Chondrocyte (in vitro differentiated cells): ENCODE measurements around the gene SHKBP1. TPM values are rescaled to one million over a fixed set of nuclear protein-coding genes. Genes with fewer than 3 reads are reported as not detected.

Source experiments
- DNase-seq: peaks from one replicate; pipeline ENCODE4 v3.0.0; 2021; ENCODE audit warnings: mixed read lengths, low spot score
- H3K27ac Mint-ChIP-seq: one replicate; pipeline ENCODE4 v1.8.0; 2021; ENCODE audit warnings: mild to moderate bottlenecking, moderate library complexity, mixed read lengths; ENCODE audit not compliant: unreplicated experiment
- H3K27me3 Mint-ChIP-seq: 2 replicates; pipeline ENCODE4 v1.8.0; 2021; ENCODE audit warnings: low read depth, mixed read lengths
- H3K36me3 Mint-ChIP-seq: 2 replicates; pipeline ENCODE4 v1.8.0; 2021; ENCODE audit warnings: low read depth, mixed read lengths
- H3K4me1 Mint-ChIP-seq: 2 replicates; pipeline ENCODE4 v1.8.0; 2021; ENCODE audit warnings: low read depth, mild to moderate bottlenecking, mixed read lengths
- H3K4me3 Mint-ChIP-seq: one replicate; pipeline ENCODE4 v1.8.0; 2021; ENCODE audit warnings: mild to moderate bottlenecking, moderate library complexity, mixed read lengths; ENCODE audit not compliant: unreplicated experiment
- H3K9me3 Mint-ChIP-seq: 2 replicates; pipeline ENCODE4 v1.8.0; 2021; ENCODE audit warnings: low read depth, mixed read lengths
- total RNA-seq: library from RNA; stranded (reverse); gene quantifications from 3 replicates; pipeline ENCODE4 v1.2.1, GENCODE V29; 2021
- TF ChIP-seq, protein P1 (sequence below): fragments of 200-600 bp; sonication (generic); IDR thresholded peaks from 2 replicates; pipeline ENCODE4 v1.5.0; 2021; ENCODE audit warnings: antibody characterized with exemption, mild to moderate bottlenecking, moderate library complexity

The SHKBP1 gene
- total RNA-seq, 1 donor from 2014 or later, result 46.8 TPM

DNA sequence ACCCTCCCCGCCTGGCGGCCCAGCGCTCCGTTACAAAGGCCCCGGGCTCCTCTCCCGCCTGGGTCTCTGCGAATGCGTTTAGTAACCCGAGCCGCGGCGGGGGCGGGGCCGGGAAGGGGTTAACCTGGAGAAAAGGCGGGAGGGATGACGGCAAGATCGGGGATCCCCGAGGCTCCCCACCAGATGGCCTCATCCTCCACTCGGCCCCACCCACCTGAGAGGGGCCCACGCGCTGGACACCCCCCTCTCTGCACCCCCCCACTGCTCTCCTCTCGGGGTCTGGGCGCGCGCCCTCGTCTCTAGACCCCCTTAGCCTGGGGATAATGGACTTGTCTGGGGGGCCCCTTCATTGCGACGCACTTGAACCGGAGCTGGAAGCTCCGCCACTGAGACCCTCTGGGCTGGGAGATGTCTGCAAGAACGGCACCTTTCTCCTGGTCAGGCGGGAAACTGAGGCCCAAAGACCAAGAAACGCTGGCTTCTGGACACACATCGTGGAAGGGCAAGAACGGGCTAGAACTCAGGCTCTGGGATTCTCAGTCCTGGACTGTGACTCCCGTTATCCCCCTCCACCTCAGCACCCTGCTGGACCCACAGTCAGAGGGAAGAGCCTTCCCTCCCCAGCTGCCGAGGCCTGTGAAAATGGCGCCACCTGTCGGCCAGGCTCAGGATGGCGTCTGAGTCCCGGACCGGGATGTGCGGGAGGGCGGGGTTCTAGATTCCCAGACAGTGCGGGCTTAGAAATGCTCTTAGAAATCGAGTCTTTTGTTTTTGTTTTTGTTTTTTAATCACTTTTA lies 21.6 kb downstream of the SHKBP1 start:
- peaks cover 45% of the 10 kb centered on the region for H3K4me1 Mint-ChIP-seq
- peak overlapping the region; percentile 70 for H3K4me3 Mint-ChIP-seq
- peak overlapping the region; percentile 12 for H3K27ac Mint-ChIP-seq
- TF ChIP-seq, protein P1, sequence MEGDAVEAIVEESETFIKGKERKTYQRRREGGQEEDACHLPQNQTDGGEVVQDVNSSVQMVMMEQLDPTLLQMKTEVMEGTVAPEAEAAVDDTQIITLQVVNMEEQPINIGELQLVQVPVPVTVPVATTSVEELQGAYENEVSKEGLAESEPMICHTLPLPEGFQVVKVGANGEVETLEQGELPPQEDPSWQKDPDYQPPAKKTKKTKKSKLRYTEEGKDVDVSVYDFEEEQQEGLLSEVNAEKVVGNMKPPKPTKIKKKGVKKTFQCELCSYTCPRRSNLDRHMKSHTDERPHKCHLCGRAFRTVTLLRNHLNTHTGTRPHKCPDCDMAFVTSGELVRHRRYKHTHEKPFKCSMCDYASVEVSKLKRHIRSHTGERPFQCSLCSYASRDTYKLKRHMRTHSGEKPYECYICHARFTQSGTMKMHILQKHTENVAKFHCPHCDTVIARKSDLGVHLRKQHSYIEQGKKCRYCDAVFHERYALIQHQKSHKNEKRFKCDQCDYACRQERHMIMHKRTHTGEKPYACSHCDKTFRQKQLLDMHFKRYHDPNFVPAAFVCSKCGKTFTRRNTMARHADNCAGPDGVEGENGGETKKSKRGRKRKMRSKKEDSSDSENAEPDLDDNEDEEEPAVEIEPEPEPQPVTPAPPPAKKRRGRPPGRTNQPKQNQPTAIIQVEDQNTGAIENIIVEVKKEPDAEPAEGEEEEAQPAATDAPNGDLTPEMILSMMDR, result peak; percentile 98
- H3K27me3 Mint-ChIP-seq, result peaks cover 3% of the 10 kb centered on the region
- no peaks in the 10 kb centered on the region for H3K9me3 Mint-ChIP-seq
- H3K36me3 Mint-ChIP-seq, result no peaks in the 10 kb centered on the region
- DNase-seq, result no peak

DNA sequence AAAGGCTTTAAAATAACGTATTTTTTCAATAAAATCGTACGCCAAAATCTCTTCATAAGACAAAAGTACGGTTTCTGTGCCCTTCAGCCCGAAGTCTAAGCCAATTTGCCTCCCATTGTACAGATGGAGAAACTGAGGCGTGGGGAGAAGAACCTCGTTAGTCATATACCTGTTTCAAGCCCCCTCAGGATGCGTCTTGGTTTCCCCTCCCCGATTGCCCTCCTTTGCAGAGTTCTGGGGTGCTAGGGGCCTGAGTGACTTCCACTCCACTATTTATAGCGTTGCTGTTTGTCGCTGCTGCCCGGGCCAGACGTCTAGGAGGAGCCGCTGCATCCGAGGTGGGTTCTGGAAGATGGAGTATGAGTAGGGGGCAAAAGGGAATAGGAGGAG lies 22.2 kb downstream of the SHKBP1 start:
- Mint-ChIP-seq H3K36me3 (no peaks in the 10 kb centered on the region), H3K9me3 (no peaks in the 10 kb centered on the region), H3K27me3 (peaks cover 3% of the 10 kb centered on the region), H3K4me3 (no peak overlapping the region), H3K4me1 (peaks cover 48% of the 10 kb centered on the region), H3K27ac (no peak overlapping the region)
- TF ChIP-seq, protein P1, result peak; percentile 12
- no peak for DNase-seq

DNA sequence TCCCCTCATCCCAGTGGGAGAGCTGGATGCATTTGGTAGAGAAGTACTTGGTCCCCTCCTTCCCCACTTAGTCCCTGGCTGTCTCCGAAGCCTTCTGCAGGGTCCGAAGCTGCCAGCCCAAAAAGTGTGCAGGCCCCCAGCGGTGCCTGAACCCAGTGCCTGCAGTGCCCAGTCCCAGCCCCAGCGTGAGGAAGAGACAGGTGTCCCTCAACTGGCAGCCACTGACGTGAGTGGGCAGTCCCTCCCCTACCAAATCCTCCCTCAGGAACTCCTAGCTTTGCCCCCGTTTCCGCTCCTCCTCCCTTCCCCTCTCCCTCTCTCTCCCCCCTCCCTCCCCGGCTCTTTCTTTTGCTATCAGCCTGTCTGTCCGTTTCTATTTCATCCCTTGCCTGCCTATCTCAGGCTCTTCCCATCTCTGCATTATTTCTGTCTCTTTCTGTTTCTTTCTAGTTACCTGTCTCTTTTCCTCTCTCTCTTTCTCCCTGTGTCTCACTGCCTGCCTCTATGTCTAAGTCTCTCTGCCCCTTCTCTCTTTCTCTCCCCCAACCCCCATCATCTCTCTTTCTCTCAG lies 22.7 kb downstream of the SHKBP1 start:
- Mint-ChIP-seq H3K9me3 (no peaks in the 10 kb centered on the region), H3K27me3 (peaks cover 3% of the 10 kb centered on the region), H3K4me1 (peaks cover 49% of the 10 kb centered on the region), H3K4me3 (no peak overlapping the region), H3K27ac (peak overlapping the region; percentile 46), H3K36me3 (no peaks in the 10 kb centered on the region)
- TF ChIP-seq, protein P1, result no peak
- DNase-seq, result no peak

DNA sequence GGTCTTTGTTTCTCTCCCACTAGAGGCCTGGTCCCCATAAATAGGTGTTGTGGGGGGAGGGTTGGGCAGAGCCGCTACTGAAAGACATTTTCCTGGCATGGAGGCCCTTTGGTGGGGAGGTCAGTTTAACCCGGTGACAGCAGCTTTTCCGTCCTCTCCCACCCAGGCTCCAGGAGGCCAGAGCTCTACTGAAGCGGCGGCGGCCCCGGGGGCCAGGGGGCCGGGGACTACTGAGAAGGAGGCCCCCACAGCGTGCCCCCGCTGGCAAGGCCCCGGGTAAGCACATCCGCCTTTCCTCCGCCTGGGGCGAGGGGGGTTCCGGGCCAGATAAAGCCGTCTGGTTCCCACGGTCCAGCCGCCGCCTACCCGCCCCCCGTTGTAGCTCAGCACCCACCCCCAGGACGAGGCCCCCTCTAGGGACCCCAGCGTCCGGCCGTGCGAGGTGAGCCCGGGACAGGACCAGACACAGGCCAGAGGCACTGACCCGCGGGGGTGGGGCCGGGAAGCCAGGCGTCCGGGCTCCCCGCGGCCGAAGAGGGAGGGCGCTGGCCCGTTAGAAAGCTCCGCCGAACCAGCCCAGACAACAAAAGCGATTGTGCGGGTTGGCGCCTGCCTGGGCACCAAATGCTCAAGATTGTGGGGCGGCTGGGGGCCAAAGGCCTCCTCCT lies 23.4 kb downstream of the SHKBP1 start:
- DNase-seq, result no peak
- Mint-ChIP-seq H3K4me1 (peaks cover 48% of the 10 kb centered on the region), H3K27ac (no peak overlapping the region), H3K4me3 (no peak overlapping the region), H3K36me3 (no peaks in the 10 kb centered on the region), H3K9me3 (no peaks in the 10 kb centered on the region), H3K27me3 (peaks cover 3% of the 10 kb centered on the region)
- TF ChIP-seq, protein P1, result no peak

DNA sequence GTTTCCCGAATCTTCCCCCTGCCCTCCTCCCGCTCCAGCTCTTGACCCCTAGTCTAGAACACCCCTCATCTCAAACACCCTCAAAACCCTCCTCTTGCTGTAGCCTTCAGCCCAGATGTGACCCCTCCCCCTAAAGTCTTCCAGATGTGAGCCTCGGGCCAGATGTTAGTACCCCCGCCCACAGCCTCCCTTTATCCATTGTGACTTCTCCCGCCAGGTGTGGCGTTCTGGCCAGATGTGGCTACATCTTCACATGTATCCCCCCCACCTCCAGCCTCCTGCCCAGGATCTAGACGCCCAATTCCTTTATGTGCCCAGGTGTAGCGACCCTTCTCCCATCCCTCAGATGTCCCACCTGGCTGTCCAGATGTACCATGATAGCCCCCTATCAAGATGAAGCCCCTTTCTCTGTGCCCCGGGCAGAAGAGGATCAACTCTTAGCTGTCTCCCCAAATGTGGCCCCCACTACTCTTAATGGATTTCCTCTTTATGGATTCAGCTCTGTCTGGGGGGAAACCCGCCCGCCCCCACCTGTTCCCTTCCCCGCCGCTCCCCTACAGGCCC lies 24.0 kb downstream of the SHKBP1 start:
- Mint-ChIP-seq H3K27ac (no peak overlapping the region), H3K36me3 (no peaks in the 10 kb centered on the region), H3K9me3 (no peaks in the 10 kb centered on the region), H3K4me3 (peak overlapping the region; percentile 50), H3K4me1 (peaks cover 53% of the 10 kb centered on the region), H3K27me3 (peaks cover 3% of the 10 kb centered on the region)
- TF ChIP-seq, protein P1, result no peak
- DNase-seq, result no peak
